Measurements from ENCODE around the gene PILRA. TPM values are rescaled to one million over a fixed set of nuclear protein-coding genes. Genes with fewer than 3 reads are reported as not detected.
A peak's percentile ranks its signal among the peaks of the same experiment; 100 is the strongest.
"Not testable (repeated sequence)": the region's sequence is repeated elsewhere in the genome, so short reads cannot be mapped to it uniquely, and the experiment has no call there.

The PILRA gene
- total RNA-seq, 2 experiments from 2014 or later, result 0.80 to 0.90 TPM

- intact Hi-C loops (cut with DNase I, micrococcal nuclease), result loop anchor here (1.0 to 10.0 kb wide), 6 partner anchors 7 to 239 kb away; partner anchors contain the start of genes FBXO24 (in 1 of the 2), GNB2 (in 1 of the 2), LRCH4 (in 1 of the 2) and TSC22D4 (in 1 of the 2)
- Mint-ChIP-seq H3K9me3 (ENCODE audit: low read depth) (no peaks in the 10 kb centered on the region), H3K27me3 (no peaks in the 10 kb centered on the region), H3K4me1 (peaks cover 43% of the 10 kb centered on the region), H3K36me3 (ENCODE audit: low read depth) (peaks cover 51% of the 10 kb centered on the region), H3K27ac (peak overlapping the region; percentile 88), H3K4me3 (peak overlapping the region; percentile 89)
- CTCF ChIA-PET, result interaction anchor here (1.0 to 1.4 kb wide), 4 partner anchors 10 to 270 kb away, joined by 3 to 5 read pairs (median 4); partner anchors contain the start of genes POP7 and TSC22D4
- DNase-seq (peak; percentile 70), ATAC-seq (peak; percentile 30)
- POLR2A ChIA-PET, result interaction anchor here (0.7 to 1.5 kb wide), 5 partner anchors 8 to 439 kb away, joined by 3 to 5 read pairs (median 3); partner anchors contain the start of genes POP7 and SRRT
Observed at GRCh38 chr7:100435401-100436304, 62.4 kb downstream of the PILRA start.

GRCh38 chr7:100437150-100438100 is 64.1 kb downstream of the PILRA start:
- Mint-ChIP-seq H3K9me3 (ENCODE audit: low read depth) (no peaks in the 10 kb centered on the region), H3K27ac (peak overlapping the region; percentile 47), H3K36me3 (ENCODE audit: low read depth) (peaks cover 35% of the 10 kb centered on the region), H3K4me3 (peak overlapping the region; percentile 89), H3K4me1 (peaks cover 26% of the 10 kb centered on the region), H3K27me3 (no peaks in the 10 kb centered on the region)
- ChIA-PET POLR2A (interaction anchor here (0.6 to 1.5 kb wide), 7 partner anchors 9 to 438 kb away, joined by 3 to 5 read pairs (median 4); partner anchors contain the start of genes POP7, SRRT and ZCWPW1), CTCF (interaction anchor here (0.6 to 1.0 kb wide), 10 partner anchors 8 to 445 kb away, joined by 3 to 6 read pairs (median 4); partner anchors contain the start of gene TSC22D4)
- DNase-seq (no peak), ATAC-seq (no peak)
- intact Hi-C loops (cut with DNase I, micrococcal nuclease), result loop anchor here in 1 of 2 experiments (2.0 to 10.0 kb wide), 2 partner anchors 13 to 237 kb away; partner anchors contain the start of gene GNB2

DNA sequence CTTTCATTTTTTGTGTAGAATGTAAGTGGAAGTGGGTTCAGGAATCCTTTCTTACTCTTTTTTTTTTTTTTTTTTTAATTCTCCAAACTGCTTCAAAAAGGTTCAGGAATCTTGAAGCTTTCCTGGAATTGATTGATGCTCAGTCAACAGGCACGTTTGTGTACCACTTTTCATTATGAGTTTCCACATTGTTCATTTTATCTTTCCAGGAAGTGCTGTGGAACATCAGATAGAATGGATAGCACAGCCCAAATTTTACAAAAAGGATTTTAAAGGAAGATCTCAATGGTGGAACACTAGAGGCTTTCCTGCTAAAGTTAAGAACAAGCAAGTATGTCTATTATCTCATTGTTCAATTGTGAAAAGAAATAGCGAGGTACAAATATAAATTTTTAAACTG is 64.9 kb downstream of the PILRA start:
- DNase-seq (no peak), ATAC-seq (no peak)
- ChIA-PET CTCF (interaction anchor here (0.6 to 0.8 kb wide), 4 partner anchors 15 to 446 kb away, joined by 3 to 6 read pairs (median 4); no protein-coding TSS in a partner anchor), POLR2A (no interaction called here)
- Mint-ChIP-seq H3K36me3 (ENCODE audit: low read depth) (peaks cover 27% of the 10 kb centered on the region), H3K4me3 (no peak overlapping the region), H3K27ac (no peak overlapping the region), H3K9me3 (ENCODE audit: low read depth) (no peaks in the 10 kb centered on the region), H3K4me1 (peaks cover 19% of the 10 kb centered on the region), H3K27me3 (no peaks in the 10 kb centered on the region)
- intact Hi-C loops (cut with DNase I, micrococcal nuclease), result loop anchor here in 1 of 2 experiments (10.0 kb wide), 1 partner anchor 237 kb away; the partner anchor contains the start of gene GNB2

GRCh38 chr7:100438731-100439130 is 65.4 kb downstream of the PILRA start:
- not testable (repeated sequence) for H3K27ac Mint-ChIP-seq; H3K4me3 Mint-ChIP-seq; H3K9me3 Mint-ChIP-seq (ENCODE audit: low read depth); ATAC-seq; H3K27me3 Mint-ChIP-seq; DNase-seq
- Mint-ChIP-seq H3K4me1 (peaks cover 13% of the 10 kb centered on the region), H3K36me3 (ENCODE audit: low read depth) (peaks cover 22% of the 10 kb centered on the region)
- intact Hi-C loops (cut with DNase I, micrococcal nuclease), result loop anchor here in 1 of 2 experiments (10.0 kb wide), 1 partner anchor 236 kb away; the partner anchor contains the start of gene GNB2
- ChIA-PET CTCF (interaction anchor here (1.6 kb wide), 1 partner anchor 11 kb away, joined by 5 read pairs; no protein-coding TSS in a partner anchor), POLR2A (interaction anchor here (1.3 kb wide), 1 partner anchor 10 kb away, joined by 3 read pairs; the partner anchor contains the start of gene ZCWPW1)

- peaks cover 16% of the 10 kb centered on the region for H3K36me3 Mint-ChIP-seq (ENCODE audit: low read depth)
- H3K4me3 Mint-ChIP-seq; H3K4me1 Mint-ChIP-seq; H3K27me3 Mint-ChIP-seq; H3K9me3 Mint-ChIP-seq (ENCODE audit: low read depth); H3K27ac Mint-ChIP-seq; ATAC-seq; DNase-seq: not testable (repeated sequence)
- intact Hi-C loops (cut with DNase I, micrococcal nuclease), result loop anchor here in 1 of 2 experiments (10.0 kb wide), 1 partner anchor 236 kb away; the partner anchor contains the start of gene GNB2
- ChIA-PET POLR2A (interaction anchor here (0.7 to 1.3 kb wide), 2 partner anchors 10 to 61 kb away, joined by 3 to 6 read pairs; partner anchors contain the start of gene ZCWPW1), CTCF (interaction anchor here (1.4 to 1.6 kb wide), 2 partner anchors 11 to 120 kb away, joined by 4 to 5 read pairs; no protein-coding TSS in a partner anchor)
Observed at GRCh38 chr7:100439244-100439643, 66.0 kb downstream of the PILRA start.

GRCh38 chr7:100441641-100442535 is 68.6 kb downstream of the PILRA start:
- H3K27me3 Mint-ChIP-seq, result no peaks in the 10 kb centered on the region
- CTCF ChIA-PET, result interaction anchor here (0.6 kb wide), 1 partner anchor 20 kb away, joined by 3 read pairs; no protein-coding TSS in a partner anchor

GRCh38 chr7:100443096-100443840 is 70.0 kb downstream of the PILRA start:
- H3K36me3 Mint-ChIP-seq (ENCODE audit: low read depth), result no peaks in the 10 kb centered on the region
- peaks cover 11% of the 10 kb centered on the region for H3K4me1 Mint-ChIP-seq
- no peaks in the 10 kb centered on the region for H3K9me3 Mint-ChIP-seq (ENCODE audit: low read depth)
- no peak overlapping the region for H3K4me3 Mint-ChIP-seq
- intact Hi-C loops (cut with DNase I, micrococcal nuclease), result no loop called here
- DNase-seq, result no peak
- ChIA-PET CTCF (no interaction called here), POLR2A (no interaction called here)
- ATAC-seq, result no peak
- H3K27me3 Mint-ChIP-seq, result no peaks in the 10 kb centered on the region
- peak overlapping the region; percentile 48 for H3K27ac Mint-ChIP-seq

More at GRCh38 chr7:100441641-100442535, 68.6 kb downstream of the PILRA start:
- Mint-ChIP-seq H3K27ac (no peak overlapping the region), H3K9me3 (ENCODE audit: low read depth) (no peaks in the 10 kb centered on the region), H3K4me1 (peaks cover 11% of the 10 kb centered on the region), H3K36me3 (ENCODE audit: low read depth) (no peaks in the 10 kb centered on the region), H3K4me3 (no peak overlapping the region)
- DNase-seq (no peak), ATAC-seq (no peak)
- POLR2A ChIA-PET, result no interaction called here
- intact Hi-C loops (cut with DNase I, micrococcal nuclease), result no loop called here

DNA sequence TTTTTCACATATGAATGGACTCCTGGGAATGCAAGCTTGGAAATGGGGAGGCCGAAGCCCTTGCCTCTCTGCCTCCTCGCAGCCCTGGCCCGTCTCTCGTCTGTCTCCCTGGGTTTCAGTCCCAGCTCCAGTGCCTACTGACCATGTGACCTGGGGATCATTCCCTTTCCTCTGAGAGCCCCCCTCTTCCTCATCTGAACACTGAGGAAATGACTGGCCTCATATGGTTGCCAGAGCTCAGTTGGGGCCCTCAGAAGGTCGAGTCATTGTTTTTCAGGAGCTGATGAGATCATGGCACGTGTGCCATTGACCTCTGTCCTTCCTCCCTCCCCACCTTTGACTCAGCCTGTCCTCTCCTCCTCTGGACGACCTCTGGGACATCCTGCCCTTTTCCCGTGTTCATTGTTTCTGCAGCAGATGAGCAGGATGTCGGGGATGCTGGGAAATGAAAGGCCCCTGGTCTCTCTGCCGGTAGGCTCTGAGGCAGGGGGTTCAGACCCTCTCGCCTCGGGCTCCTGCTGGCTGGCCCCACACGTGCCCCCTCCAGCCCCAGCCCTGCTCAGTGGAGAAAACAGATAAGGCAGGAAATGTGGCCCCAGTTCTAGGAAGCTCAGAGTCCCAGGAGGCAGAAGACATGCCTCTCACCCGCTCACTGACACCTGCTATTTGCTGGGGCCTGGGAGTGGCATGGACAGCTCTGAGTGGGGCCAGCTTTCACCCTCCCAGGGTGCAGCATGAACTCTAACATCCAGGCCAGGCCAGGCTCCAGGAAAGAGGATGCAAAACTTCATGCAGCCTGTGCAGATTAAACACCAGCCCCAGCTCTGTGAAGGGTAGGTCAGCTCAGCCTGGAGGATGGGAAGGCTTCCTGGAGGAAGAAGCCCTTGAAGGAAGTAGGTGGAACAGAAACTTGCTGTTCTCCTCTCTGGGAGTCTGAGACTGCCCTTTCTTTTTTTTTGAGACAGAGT is 71.3 kb downstream of the PILRA start:
- Mint-ChIP-seq H3K9me3 (ENCODE audit: low read depth) (no peaks in the 10 kb centered on the region), H3K4me3 (no peak overlapping the region), H3K27me3 (no peaks in the 10 kb centered on the region), H3K4me1 (peaks cover 11% of the 10 kb centered on the region), H3K27ac (peak overlapping the region; percentile 48), H3K36me3 (ENCODE audit: low read depth) (no peaks in the 10 kb centered on the region)
- ATAC-seq, result peak; percentile 71
- no peak for DNase-seq
- intact Hi-C loops (cut with DNase I, micrococcal nuclease), result no loop called here
- POLR2A ChIA-PET, result interaction anchor here (0.5 to 0.6 kb wide), 3 partner anchors 10 to 121 kb away, joined by 3 to 6 read pairs (median 4); no protein-coding TSS in a partner anchor
- CTCF ChIA-PET, result interaction anchor here (0.5 to 1.4 kb wide), 10 partner anchors 10 to 1153 kb away, joined by 3 to 5 read pairs (median 3); no protein-coding TSS in a partner anchor
